ENCODE results near the gene ADGRL3.
"Not testable (repeated sequence)": the region's sequence is repeated elsewhere in the genome, so short reads cannot be mapped to it uniquely, and the experiment has no call there.

ADGRL3 gene

DNA sequence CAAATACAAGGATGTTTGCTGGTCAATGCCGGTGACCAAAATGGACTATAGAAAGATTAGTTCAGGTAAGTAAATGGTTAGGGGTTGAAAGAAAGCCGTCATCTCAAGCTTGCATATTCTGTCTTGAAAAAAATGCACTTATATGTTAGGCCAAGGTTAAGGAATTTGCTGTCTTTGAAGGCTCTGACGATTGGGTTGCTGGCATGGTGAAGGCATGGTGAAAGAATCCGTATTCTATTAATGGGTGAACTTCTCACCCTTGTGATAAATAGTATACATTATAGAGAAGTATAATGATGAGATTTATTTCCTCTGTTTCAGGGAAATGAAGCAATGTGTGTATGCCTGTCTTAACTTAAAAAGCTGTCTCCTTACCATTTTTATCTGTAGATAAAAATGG lies 132.6 kb downstream of the ADGRL3 start:
- Histone ChIP-seq H3K9me3 (ENCODE audit: control insufficient read depth, low read length) (no peaks in the 10 kb centered on the region), H3K36me3 (ENCODE audit: control insufficient read depth, insufficient read depth, low read length) (no peaks in the 10 kb centered on the region), H3K27me3 (ENCODE audit: control insufficient read depth, insufficient read depth, low read length) (no peaks in the 10 kb centered on the region), H3K4me1 (ENCODE audit: control insufficient read depth, insufficient read depth, low read length) (no peaks in the 10 kb centered on the region), H3K9ac (ENCODE audit: low read length) (no peak overlapping the region), H3K4me3 (ENCODE audit: low read length) (no peak overlapping the region)

DNA sequence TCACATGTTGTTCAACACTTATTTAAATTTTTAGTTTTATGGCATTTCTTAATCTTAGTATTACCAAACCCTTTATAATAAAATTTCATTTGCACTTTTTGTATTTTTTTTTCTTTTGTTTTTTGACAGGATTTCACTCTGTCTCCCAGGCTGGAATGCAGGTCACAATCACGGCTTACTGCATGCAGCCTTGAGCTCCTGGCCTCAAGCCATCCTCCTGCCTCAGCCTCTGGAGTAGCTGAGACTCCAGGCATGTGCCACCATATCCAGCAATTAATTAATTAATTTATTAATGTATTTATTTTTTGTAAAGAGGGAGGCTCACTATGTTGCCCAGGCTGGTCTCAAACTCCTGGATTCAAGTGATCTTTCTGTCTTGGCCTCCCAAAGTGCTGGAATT lies 133.4 kb downstream of the ADGRL3 start:
- no peak overlapping the region for H3K9ac ChIP-seq (ENCODE audit: low read length)
- H3K9me3 ChIP-seq (ENCODE audit: control insufficient read depth, low read length) = no peaks in the 10 kb centered on the region
- H3K27me3 ChIP-seq (ENCODE audit: control insufficient read depth, insufficient read depth, low read length) = no peaks in the 10 kb centered on the region
- no peak overlapping the region for H3K4me3 ChIP-seq (ENCODE audit: low read length)
- H3K36me3 ChIP-seq (ENCODE audit: control insufficient read depth, insufficient read depth, low read length) = no peaks in the 10 kb centered on the region
- no peaks in the 10 kb centered on the region for H3K4me1 ChIP-seq (ENCODE audit: control insufficient read depth, insufficient read depth, low read length)

DNA sequence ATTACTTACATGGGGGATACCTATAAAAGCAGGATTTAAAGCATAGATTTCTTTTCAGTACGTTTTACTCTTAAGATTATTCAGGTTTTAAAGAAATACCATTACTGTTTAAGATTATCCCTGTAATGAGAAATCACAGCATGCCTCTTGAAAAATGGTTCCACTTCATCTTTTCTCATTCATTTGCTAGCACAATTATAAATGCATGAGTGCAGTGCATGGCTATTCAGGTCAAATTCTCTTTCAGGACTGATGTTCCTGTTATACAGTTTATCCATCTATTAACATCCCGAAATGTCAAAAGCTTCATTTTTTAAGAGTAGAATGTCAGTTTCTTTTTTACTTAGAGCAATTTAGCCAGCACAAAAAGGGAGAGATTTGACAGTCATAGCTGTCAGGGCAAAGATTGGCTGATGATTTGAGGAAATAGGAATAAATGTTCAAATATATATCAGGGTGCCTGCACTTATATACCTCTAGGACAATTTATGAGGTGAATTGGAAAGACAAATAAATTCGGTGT lies 135.2 kb downstream of the ADGRL3 start:
- H3K36me3 ChIP-seq (ENCODE audit: control insufficient read depth, insufficient read depth, low read length) = no peaks in the 10 kb centered on the region
- H3K4me3 ChIP-seq (ENCODE audit: low read length) = no peak overlapping the region
- no peak overlapping the region for H3K9ac ChIP-seq (ENCODE audit: low read length)
- H3K4me1 ChIP-seq (ENCODE audit: control insufficient read depth, insufficient read depth, low read length) = no peaks in the 10 kb centered on the region
- no peaks in the 10 kb centered on the region for H3K9me3 ChIP-seq (ENCODE audit: control insufficient read depth, low read length)
- H3K27me3 ChIP-seq (ENCODE audit: control insufficient read depth, insufficient read depth, low read length) = no peaks in the 10 kb centered on the region

DNA sequence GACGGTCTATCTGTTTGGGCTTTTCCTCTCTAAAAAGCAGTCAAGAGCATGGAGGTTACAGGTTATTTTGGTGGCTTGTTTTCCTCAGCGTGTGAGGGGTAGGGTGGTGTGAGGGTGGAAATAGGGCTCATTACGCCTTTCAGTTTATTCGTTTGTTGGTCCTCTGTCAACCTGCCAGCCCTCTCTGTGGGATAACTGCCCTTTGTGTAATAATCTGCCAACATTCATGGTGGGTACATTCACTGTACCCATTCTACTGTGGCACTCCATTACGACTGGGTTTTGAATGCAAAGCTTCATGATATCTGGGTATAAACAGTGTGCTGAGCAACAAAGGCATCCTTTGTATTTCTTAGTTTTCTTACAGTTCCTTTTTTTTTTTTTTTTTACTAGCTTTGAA lies 136.4 kb downstream of the ADGRL3 start:
- Histone ChIP-seq H3K4me1 (ENCODE audit: control insufficient read depth, insufficient read depth, low read length) (no peaks in the 10 kb centered on the region), H3K9me3 (ENCODE audit: control insufficient read depth, low read length) (no peaks in the 10 kb centered on the region), H3K4me3 (ENCODE audit: low read length) (no peak overlapping the region), H3K9ac (ENCODE audit: low read length) (no peak overlapping the region), H3K36me3 (ENCODE audit: control insufficient read depth, insufficient read depth, low read length) (no peaks in the 10 kb centered on the region), H3K27me3 (ENCODE audit: control insufficient read depth, insufficient read depth, low read length) (no peaks in the 10 kb centered on the region)

DNA sequence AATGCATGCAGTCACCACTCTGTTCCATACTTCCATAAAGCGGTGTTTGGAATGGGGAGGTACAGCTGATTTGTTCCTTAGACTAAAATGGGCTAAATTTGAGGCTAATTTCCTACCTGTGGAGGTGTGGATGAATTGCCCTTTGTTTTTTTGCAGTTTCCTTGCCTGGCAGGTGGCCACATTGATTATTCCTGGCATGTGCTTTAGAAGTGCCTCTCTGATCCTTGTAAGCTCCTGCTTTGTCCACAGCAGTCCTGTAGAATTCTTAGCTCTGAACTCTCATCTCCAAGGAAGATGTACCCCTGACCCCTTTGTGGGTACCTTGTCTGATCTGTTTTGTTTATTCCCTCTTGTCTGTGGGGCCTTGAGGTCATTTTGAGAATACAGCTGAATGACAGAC lies 136.8 kb downstream of the ADGRL3 start:
- Histone ChIP-seq H3K9ac (ENCODE audit: low read length) (no peak overlapping the region), H3K36me3 (ENCODE audit: control insufficient read depth, insufficient read depth, low read length) (no peaks in the 10 kb centered on the region), H3K27me3 (ENCODE audit: control insufficient read depth, insufficient read depth, low read length) (no peaks in the 10 kb centered on the region), H3K4me1 (ENCODE audit: control insufficient read depth, insufficient read depth, low read length) (no peaks in the 10 kb centered on the region), H3K4me3 (ENCODE audit: low read length) (no peak overlapping the region), H3K9me3 (ENCODE audit: control insufficient read depth, low read length) (no peaks in the 10 kb centered on the region)

DNA sequence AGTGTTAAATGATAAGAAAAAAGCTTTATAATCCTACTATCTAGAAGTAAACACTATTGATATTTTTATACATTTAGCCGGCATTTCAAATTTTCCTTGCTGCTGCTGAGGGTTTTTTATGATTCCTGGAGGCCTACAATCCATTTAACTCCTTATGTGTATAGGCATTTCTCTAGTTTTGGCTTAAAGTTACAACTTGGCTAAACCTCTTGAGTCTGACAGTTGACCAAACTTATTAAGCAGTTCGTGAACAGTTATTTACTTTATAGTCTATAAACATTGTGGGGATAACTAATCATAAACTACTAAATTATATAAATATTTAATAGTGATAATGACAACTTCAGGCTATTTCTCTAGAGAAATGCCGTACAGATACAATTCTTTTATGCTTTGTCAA lies 141.9 kb downstream of the ADGRL3 start:
- no peak overlapping the region for H3K4me3 ChIP-seq (ENCODE audit: low read length)
- no peaks in the 10 kb centered on the region for H3K36me3 ChIP-seq (ENCODE audit: control insufficient read depth, insufficient read depth, low read length)
- H3K9me3 ChIP-seq (ENCODE audit: control insufficient read depth, low read length) = no peaks in the 10 kb centered on the region
- no peaks in the 10 kb centered on the region for H3K4me1 ChIP-seq (ENCODE audit: control insufficient read depth, insufficient read depth, low read length)
- H3K9ac ChIP-seq (ENCODE audit: low read length) = no peak overlapping the region
- no peaks in the 10 kb centered on the region for H3K27me3 ChIP-seq (ENCODE audit: control insufficient read depth, insufficient read depth, low read length)

DNA sequence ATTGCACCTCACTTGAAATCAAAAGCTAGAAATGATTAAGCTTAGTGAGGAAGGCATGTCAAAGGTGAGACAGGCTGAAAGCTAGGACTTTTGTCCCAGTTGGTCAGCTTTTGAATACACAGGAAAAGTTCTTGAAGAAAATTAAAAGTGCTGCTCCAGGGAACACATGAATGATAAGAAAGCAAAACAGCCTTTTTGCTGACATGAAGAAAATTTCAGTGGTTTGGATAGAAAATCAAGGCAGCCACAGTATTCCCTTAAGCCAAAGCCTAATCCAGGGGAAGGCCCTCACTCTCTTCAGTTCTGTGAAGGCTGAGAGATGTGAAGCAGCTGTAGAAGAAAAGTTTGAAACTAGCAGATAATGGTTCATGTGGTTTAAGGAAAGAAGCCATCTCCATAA lies 150.8 kb downstream of the ADGRL3 start:
- Histone ChIP-seq H3K4me1 (ENCODE audit: control insufficient read depth, insufficient read depth, low read length) (no peaks in the 10 kb centered on the region), H3K36me3 (ENCODE audit: control insufficient read depth, insufficient read depth, low read length) (no peaks in the 10 kb centered on the region), H3K27me3 (ENCODE audit: control insufficient read depth, insufficient read depth, low read length) (no peaks in the 10 kb centered on the region)

DNA sequence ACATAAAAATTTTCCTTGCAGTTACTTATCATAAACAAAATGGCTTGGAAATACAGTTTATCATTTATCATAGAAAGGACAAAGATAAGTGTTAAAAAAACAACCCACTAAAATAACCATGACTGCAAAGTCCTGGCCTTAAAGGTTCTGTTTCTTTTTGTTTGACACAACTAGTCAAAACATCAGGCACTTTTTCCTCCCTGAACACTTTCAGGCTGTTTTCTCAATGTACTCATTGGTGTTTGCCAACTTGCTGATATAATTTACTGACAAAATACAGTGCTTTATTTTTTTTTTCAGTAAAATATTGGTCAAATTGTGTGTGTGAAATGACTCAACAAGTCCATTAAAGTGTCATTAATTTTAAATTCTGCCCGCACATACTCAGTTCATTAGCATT lies 156.6 kb downstream of the ADGRL3 start:
- Histone ChIP-seq H3K27me3 (ENCODE audit: control insufficient read depth, insufficient read depth, low read length) (no peaks in the 10 kb centered on the region), H3K9ac (ENCODE audit: low read length) (no peak overlapping the region), H3K4me1 (ENCODE audit: control insufficient read depth, insufficient read depth, low read length) (no peaks in the 10 kb centered on the region), H3K36me3 (ENCODE audit: control insufficient read depth, insufficient read depth, low read length) (no peaks in the 10 kb centered on the region), H3K9me3 (ENCODE audit: control insufficient read depth, low read length) (no peaks in the 10 kb centered on the region), H3K4me3 (ENCODE audit: low read length) (no peak overlapping the region)

More for the DNA sequence above, 150.8 kb downstream of the ADGRL3 start:
- Histone ChIP-seq H3K9ac (ENCODE audit: low read length) (no peak overlapping the region), H3K4me3 (ENCODE audit: low read length) (no peak overlapping the region), H3K9me3 (ENCODE audit: control insufficient read depth, low read length) (no peaks in the 10 kb centered on the region)

DNA sequence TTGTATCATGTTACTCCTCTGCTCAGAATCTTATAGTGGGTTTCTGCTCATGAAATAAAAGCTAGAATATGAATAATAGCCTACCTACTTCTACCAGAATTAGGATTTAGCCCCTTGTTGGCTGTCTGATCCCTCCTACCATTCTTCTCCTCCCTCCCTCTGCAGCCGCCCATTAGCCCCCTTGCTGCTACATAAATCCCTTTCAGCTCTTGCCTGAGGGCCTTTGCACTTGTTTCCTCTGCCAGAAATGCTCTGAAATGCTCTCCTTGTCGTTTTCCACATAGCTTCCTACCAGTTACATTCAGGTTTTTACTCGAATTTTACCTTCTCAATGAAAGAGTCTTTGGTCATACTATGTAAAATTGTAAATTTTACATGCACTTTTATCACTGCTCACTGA lies 159.2 kb downstream of the ADGRL3 start:
- no peaks in the 10 kb centered on the region for H3K9me3 ChIP-seq (ENCODE audit: control insufficient read depth, low read length)
- no peak overlapping the region for H3K4me3 ChIP-seq (ENCODE audit: low read length)
- H3K36me3 ChIP-seq (ENCODE audit: control insufficient read depth, insufficient read depth, low read length) = no peaks in the 10 kb centered on the region
- H3K4me1 ChIP-seq (ENCODE audit: control insufficient read depth, insufficient read depth, low read length) = no peaks in the 10 kb centered on the region
- H3K27me3 ChIP-seq (ENCODE audit: control insufficient read depth, insufficient read depth, low read length) = no peaks in the 10 kb centered on the region
- no peak overlapping the region for H3K9ac ChIP-seq (ENCODE audit: low read length)

DNA sequence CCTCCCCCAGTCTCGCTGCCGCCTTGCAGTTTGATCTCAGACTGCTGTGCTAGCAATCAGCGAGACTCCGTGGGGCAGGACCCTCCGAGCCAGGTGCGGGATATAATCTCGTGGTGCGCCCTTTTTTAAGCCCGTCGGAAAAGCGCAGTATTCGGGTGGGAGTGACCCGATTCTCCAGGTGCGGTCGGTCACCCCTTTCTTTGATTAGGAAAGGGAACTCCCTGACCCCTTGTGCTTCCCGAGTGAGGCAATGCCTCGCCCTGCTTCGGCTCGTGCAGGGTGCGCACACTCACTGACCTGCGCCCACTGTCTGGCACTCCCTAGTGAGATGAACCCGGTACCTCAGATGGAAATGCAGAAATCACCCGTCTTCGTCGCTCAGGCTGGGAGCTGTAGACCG lies 172.7 kb downstream of the ADGRL3 start:
- not testable (repeated sequence) for H3K4me1 ChIP-seq (ENCODE audit: control insufficient read depth, insufficient read depth, low read length); H3K9me3 ChIP-seq (ENCODE audit: control insufficient read depth, low read length); H3K36me3 ChIP-seq (ENCODE audit: control insufficient read depth, insufficient read depth, low read length); H3K9ac ChIP-seq (ENCODE audit: low read length); H3K4me3 ChIP-seq (ENCODE audit: low read length); H3K27me3 ChIP-seq (ENCODE audit: control insufficient read depth, insufficient read depth, low read length)

DNA sequence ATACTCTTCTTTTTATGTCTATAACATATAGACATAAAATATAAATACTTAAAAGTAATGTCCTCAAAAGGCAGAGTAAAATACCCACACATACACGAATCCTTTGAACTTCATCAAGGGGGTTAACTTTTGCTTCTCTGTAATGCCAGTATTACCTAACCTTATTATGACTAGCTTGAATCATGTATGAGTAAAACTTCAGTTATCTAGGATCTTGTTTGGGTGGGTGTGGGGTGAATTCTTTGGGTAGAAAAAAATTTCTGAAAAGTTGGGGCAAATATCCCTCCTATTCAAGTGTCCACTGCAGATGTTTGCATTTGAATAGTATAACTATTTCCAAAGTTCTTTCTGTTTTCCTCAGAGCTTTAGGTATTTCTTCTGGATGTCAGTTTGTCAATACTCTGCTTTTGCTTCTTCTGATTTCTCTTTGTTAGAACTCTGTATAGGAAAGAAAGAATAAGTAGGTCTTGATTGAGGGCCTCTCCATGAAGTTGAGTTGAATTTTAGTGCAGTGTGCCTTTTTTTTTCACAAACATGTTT lies 173.8 kb downstream of the ADGRL3 start:
- no peaks in the 10 kb centered on the region for H3K9me3 ChIP-seq (ENCODE audit: control insufficient read depth, low read length)
- no peaks in the 10 kb centered on the region for H3K27me3 ChIP-seq (ENCODE audit: control insufficient read depth, insufficient read depth, low read length)
- no peaks in the 10 kb centered on the region for H3K4me1 ChIP-seq (ENCODE audit: control insufficient read depth, insufficient read depth, low read length)
- no peak overlapping the region for H3K4me3 ChIP-seq (ENCODE audit: low read length)
- no peak overlapping the region for H3K9ac ChIP-seq (ENCODE audit: low read length)
- H3K36me3 ChIP-seq (ENCODE audit: control insufficient read depth, insufficient read depth, low read length) = no peaks in the 10 kb centered on the region

DNA sequence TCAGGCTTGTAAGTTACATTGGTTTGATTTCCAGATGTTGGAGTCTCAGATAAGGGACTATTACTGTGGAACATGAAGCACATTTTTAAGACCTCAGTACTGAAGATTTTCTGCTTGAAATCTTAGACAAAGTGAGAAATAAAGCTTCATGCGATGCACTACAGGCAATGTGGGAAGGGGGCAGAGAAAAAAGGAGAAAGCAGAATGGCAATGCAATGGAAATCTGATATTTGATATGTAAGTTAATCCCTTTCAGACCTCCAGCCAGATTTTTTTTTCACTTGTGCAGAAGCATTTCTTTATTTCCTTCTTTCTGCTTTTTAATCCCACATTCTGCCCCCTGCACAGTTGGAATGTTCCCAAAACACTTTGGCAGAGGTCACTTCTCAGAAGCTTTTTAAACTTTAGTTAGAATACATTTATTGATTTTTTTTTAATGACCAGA lies 174.3 kb downstream of the ADGRL3 start:
- Histone ChIP-seq H3K36me3 (ENCODE audit: control insufficient read depth, insufficient read depth, low read length) (no peaks in the 10 kb centered on the region), H3K27me3 (ENCODE audit: control insufficient read depth, insufficient read depth, low read length) (no peaks in the 10 kb centered on the region), H3K4me3 (ENCODE audit: low read length) (no peak overlapping the region), H3K9me3 (ENCODE audit: control insufficient read depth, low read length) (no peaks in the 10 kb centered on the region), H3K9ac (ENCODE audit: low read length) (no peak overlapping the region), H3K4me1 (ENCODE audit: control insufficient read depth, insufficient read depth, low read length) (no peaks in the 10 kb centered on the region)

DNA sequence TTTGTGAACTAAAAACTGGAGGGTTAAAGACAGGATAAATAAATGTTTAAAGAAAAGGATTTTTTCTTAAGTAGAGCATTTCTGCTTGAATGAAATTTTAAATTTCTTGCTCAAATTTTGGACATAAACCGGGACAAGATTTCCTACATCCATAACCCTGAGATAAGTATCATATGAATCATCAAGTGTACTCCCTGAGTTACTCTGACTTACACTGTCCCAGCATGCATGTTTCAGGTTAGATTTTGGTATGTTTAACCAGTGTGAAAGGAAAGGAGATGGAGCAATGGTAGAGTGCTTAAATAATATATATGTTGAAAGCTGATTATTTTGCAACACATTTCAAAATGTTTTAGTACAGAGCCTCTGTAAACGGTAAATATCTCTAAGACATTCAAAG lies 175.2 kb downstream of the ADGRL3 start:
- no peak overlapping the region for H3K4me3 ChIP-seq (ENCODE audit: low read length)
- H3K9me3 ChIP-seq (ENCODE audit: control insufficient read depth, low read length) = no peaks in the 10 kb centered on the region
- no peaks in the 10 kb centered on the region for H3K4me1 ChIP-seq (ENCODE audit: control insufficient read depth, insufficient read depth, low read length)
- H3K9ac ChIP-seq (ENCODE audit: low read length) = no peak overlapping the region
- no peaks in the 10 kb centered on the region for H3K27me3 ChIP-seq (ENCODE audit: control insufficient read depth, insufficient read depth, low read length)
- H3K36me3 ChIP-seq (ENCODE audit: control insufficient read depth, insufficient read depth, low read length) = no peaks in the 10 kb centered on the region

Measured in mucosa of stomach (tissue), 1 donor.